ENCODE results near the gene CDK5.

CDK5 gene

GRCh38 chr7:151009327-151010036 lies 48.2 kb downstream of the CDK5 start:
- peaks cover 28% of the 10 kb centered on the region for H3K4me1 ChIP-seq (ENCODE audit: insufficient read depth, low read length)
- no peak overlapping the region for H3K27ac ChIP-seq (ENCODE audit: low read depth, low read length)
- H3K27me3 ChIP-seq (ENCODE audit: insufficient read depth, low read length), result peaks cover 4% of the 10 kb centered on the region

GRCh38 chr7:151008511-151009323 lies 49.0 kb downstream of the CDK5 start:
- Histone ChIP-seq H3K27me3 (ENCODE audit: insufficient read depth, low read length) (peaks cover 4% of the 10 kb centered on the region; the same call in 1 of the 2 replicates), H3K27ac (ENCODE audit: low read depth, low read length) (no peak overlapping the region), H3K36me3 (ENCODE audit: insufficient read depth, low read length) (no peaks in the 10 kb centered on the region), H3K9ac (ENCODE audit: low read depth, low read length) (no peak overlapping the region), H3K9me3 (ENCODE audit: insufficient read depth, low read depth, low read length) (no peaks in the 10 kb centered on the region), H3K4me1 (ENCODE audit: insufficient read depth, low read length) (peaks cover 28% of the 10 kb centered on the region), H3K4me3 (ENCODE audit: low read length) (peak overlapping the region; percentile 1; the same call in 1 of the 2 replicates)
- 59% methylated on average over 40 of the region's 40 CpGs for WGBS

More at GRCh38 chr7:151009327-151010036, 48.2 kb downstream of the CDK5 start:
- 73% methylated on average over 22 of the region's 22 CpGs for WGBS
- no peaks in the 10 kb centered on the region for H3K9me3 ChIP-seq (ENCODE audit: insufficient read depth, low read depth, low read length)
- no peak overlapping the region for H3K9ac ChIP-seq (ENCODE audit: low read depth, low read length)
- H3K36me3 ChIP-seq (ENCODE audit: insufficient read depth, low read length), result no peaks in the 10 kb centered on the region
- no peak overlapping the region for H3K4me3 ChIP-seq (ENCODE audit: low read length)

DNA sequence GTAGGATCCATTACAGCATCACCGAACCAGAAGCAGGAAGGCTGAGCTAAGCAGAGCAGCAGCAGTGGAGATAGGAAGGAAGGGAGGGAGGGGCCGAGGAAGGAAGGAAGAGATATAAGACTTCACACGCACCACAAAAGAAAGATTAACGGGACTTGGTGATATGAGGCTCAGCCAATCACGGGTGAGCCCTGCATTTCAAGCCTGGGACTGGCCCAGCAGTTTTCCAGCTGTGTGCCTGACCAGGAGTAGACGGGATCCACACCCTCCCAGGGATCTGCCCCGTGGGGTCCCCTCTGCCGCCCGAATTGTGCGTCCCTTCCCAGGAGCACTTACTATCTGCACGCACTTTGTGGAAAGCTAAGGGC lies 49.6 kb downstream of the CDK5 start:
- H3K9me3 ChIP-seq (ENCODE audit: insufficient read depth, low read depth, low read length), result no peaks in the 10 kb centered on the region
- H3K27me3 ChIP-seq (ENCODE audit: insufficient read depth, low read length), result peaks cover 2% of the 10 kb centered on the region; the same call in 1 of the 2 replicates
- H3K9ac ChIP-seq (ENCODE audit: low read depth, low read length), result no peak overlapping the region
- WGBS, result 55% methylated on average over 10 of the region's 11 CpGs
- peak overlapping the region; percentile 1; the same call in 1 of the 2 replicates for H3K4me3 ChIP-seq (ENCODE audit: low read length)
- H3K36me3 ChIP-seq (ENCODE audit: insufficient read depth, low read length), result no peaks in the 10 kb centered on the region
- no peak overlapping the region for H3K27ac ChIP-seq (ENCODE audit: low read depth, low read length)
- H3K4me1 ChIP-seq (ENCODE audit: insufficient read depth, low read length), result peaks cover 27% of the 10 kb centered on the region

- no peaks in the 10 kb centered on the region for H3K9me3 ChIP-seq (ENCODE audit: insufficient read depth, low read depth, low read length)
- no peak overlapping the region for H3K9ac ChIP-seq (ENCODE audit: low read depth, low read length)
- no peaks in the 10 kb centered on the region for H3K27me3 ChIP-seq (ENCODE audit: insufficient read depth, low read length)
- peaks cover 21% of the 10 kb centered on the region for H3K4me1 ChIP-seq (ENCODE audit: insufficient read depth, low read length)
- H3K4me3 ChIP-seq (ENCODE audit: low read length), result no peak overlapping the region
- WGBS, result 64% methylated on average over 7 of the region's 7 CpGs
- H3K27ac ChIP-seq (ENCODE audit: low read depth, low read length), result no peak overlapping the region
- H3K36me3 ChIP-seq (ENCODE audit: insufficient read depth, low read length), result no peaks in the 10 kb centered on the region
Observed at GRCh38 chr7:151007469-151007898, 50.2 kb downstream of the CDK5 start.

- no peak overlapping the region for H3K9ac ChIP-seq (ENCODE audit: low read depth, low read length)
- no peaks in the 10 kb centered on the region for H3K9me3 ChIP-seq (ENCODE audit: insufficient read depth, low read depth, low read length)
- no peak overlapping the region for H3K4me3 ChIP-seq (ENCODE audit: low read length)
- WGBS, result 88% methylated on average over 23 of the region's 23 CpGs
- no peaks in the 10 kb centered on the region for H3K36me3 ChIP-seq (ENCODE audit: insufficient read depth, low read length)
- H3K27me3 ChIP-seq (ENCODE audit: insufficient read depth, low read length), result no peaks in the 10 kb centered on the region
- peaks cover 18% of the 10 kb centered on the region for H3K4me1 ChIP-seq (ENCODE audit: insufficient read depth, low read length)
- H3K27ac ChIP-seq (ENCODE audit: low read depth, low read length), result no peak overlapping the region
Observed at GRCh38 chr7:151006590-151007300, 51.0 kb downstream of the CDK5 start.

- no peak overlapping the region for H3K4me3 ChIP-seq (ENCODE audit: low read length)
- H3K9ac ChIP-seq (ENCODE audit: low read depth, low read length), result no peak overlapping the region
- peaks cover 15% of the 10 kb centered on the region for H3K4me1 ChIP-seq (ENCODE audit: insufficient read depth, low read length)
- no peak overlapping the region for H3K27ac ChIP-seq (ENCODE audit: low read depth, low read length)
- no peaks in the 10 kb centered on the region for H3K36me3 ChIP-seq (ENCODE audit: insufficient read depth, low read length)
- no peaks in the 10 kb centered on the region for H3K27me3 ChIP-seq (ENCODE audit: insufficient read depth, low read length)
- WGBS, result 85% methylated on average over 9 of the region's 9 CpGs
- no peaks in the 10 kb centered on the region for H3K9me3 ChIP-seq (ENCODE audit: insufficient read depth, low read depth, low read length)
Observed at GRCh38 chr7:151005566-151005965, 52.1 kb downstream of the CDK5 start.

Data from HUES64 (cell line).